CD4-positive, alpha-beta T cell treated with Interleukin-17A for 1 hour (primary cell): ENCODE results near the gene MET.
"Not testable (repeated sequence)": the region's sequence is repeated elsewhere in the genome, so short reads cannot be mapped to it uniquely, and the experiment has no call there.

Experiments
- DNase-seq: peaks from one replicate; pipeline ENCODE4 v3.0.0-alpha.2; 2020

The MET gene

GRCh38 chr7:116754186-116754585 lies 82.2 kb downstream of the MET start:
- no peak for DNase-seq

- DNase-seq: no peak
Measured at GRCh38 chr7:116757283-116757682, 85.3 kb downstream of the MET start.

GRCh38 chr7:116759642-116760041 lies 87.6 kb downstream of the MET start:
- DNase-seq: not testable (repeated sequence)

- no peak for DNase-seq
Measured at GRCh38 chr7:116762971-116763370, 91.0 kb downstream of the MET start.

GRCh38 chr7:116763647-116764046 lies 91.7 kb downstream of the MET start:
- no peak for DNase-seq

- no peak for DNase-seq
Measured at GRCh38 chr7:116766881-116767280, 94.9 kb downstream of the MET start.

GRCh38 chr7:116769546-116769945 lies 97.5 kb downstream of the MET start:
- DNase-seq: no peak

- no peak for DNase-seq
Measured at GRCh38 chr7:116770941-116771340, 98.9 kb downstream of the MET start.

- DNase-seq: no peak
Measured at GRCh38 chr7:116771640-116772039, 99.6 kb downstream of the MET start.

- DNase-seq: no peak
Measured at GRCh38 chr7:116772423-116772863, 100.4 kb downstream of the MET start.

GRCh38 chr7:116772926-116773749 lies 101.1 kb downstream of the MET start:
- DNase-seq: no peak

GRCh38 chr7:116776046-116776445 lies 104.0 kb downstream of the MET start:
- DNase-seq: no peak

GRCh38 chr7:116776610-116777289 lies 104.8 kb downstream of the MET start:
- DNase-seq: no peak

- DNase-seq: no peak
Measured at GRCh38 chr7:116777651-116778281, 105.8 kb downstream of the MET start.

GRCh38 chr7:116779216-116779615 lies 107.2 kb downstream of the MET start:
- no peak for DNase-seq

GRCh38 chr7:116779931-116780330 lies 107.9 kb downstream of the MET start:
- DNase-seq: no peak

GRCh38 chr7:116780521-116780920 lies 108.5 kb downstream of the MET start:
- DNase-seq: no peak

- no peak for DNase-seq
Measured at GRCh38 chr7:116780966-116781365, 109.0 kb downstream of the MET start.

GRCh38 chr7:116781584-116781983 lies 109.6 kb downstream of the MET start:
- DNase-seq: no peak

GRCh38 chr7:116782177-116782711 lies 110.2 kb downstream of the MET start:
- no peak for DNase-seq

GRCh38 chr7:116783666-116784318 lies 111.8 kb downstream of the MET start:
- no peak for DNase-seq

GRCh38 chr7:116784647-116785046 lies 112.7 kb downstream of the MET start:
- no peak for DNase-seq

GRCh38 chr7:116785843-116786242 lies 113.8 kb downstream of the MET start:
- no peak for DNase-seq
